ENCODE results near the gene ZCCHC14.
"Not testable (repeated sequence)": the region's sequence is repeated elsewhere in the genome, so short reads cannot be mapped to it uniquely, and the experiment has no call there.

The ZCCHC14 gene

DNA sequence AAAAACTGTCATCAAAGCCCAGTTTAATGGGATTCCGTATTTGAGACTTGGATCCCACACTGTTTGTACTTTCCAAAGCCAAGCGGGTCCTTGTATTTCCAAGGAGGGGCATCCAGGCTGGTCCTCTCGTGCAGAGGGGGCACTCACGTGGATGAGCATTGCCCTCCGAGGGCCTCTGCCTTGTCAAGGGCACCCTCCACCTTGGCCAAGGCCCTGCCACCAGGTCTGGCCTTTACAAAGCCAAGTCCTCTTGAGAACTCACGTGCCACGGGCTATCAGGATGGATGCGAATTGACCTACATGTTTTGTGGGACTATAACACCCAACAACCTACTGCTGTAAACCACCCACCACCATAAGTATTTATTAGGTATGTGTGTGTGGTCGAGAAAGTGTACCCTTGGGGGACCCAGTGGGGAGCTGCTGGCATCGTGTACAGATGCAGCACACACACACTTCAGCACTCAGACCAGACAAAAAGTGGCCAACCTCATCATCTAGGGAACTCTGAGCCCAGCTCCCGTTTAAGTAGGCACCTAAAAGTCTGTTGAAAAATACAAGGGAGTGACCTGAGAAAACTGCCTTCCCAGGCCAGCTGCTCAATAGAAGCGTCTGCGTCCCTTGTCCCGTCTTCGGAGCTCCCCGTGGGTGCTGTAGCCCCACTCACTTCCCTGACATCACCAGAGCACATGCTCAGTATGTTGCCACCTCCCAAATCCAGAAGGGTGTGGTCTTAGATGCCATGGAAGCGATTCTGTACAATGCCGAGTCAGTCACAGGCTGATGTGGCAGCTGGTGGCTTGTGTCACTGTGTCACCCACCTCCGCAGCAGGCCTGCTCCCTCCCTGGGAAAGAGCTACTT is 87.8 kb downstream of the ZCCHC14 start:
- no peak for FAIRE-seq

DNA sequence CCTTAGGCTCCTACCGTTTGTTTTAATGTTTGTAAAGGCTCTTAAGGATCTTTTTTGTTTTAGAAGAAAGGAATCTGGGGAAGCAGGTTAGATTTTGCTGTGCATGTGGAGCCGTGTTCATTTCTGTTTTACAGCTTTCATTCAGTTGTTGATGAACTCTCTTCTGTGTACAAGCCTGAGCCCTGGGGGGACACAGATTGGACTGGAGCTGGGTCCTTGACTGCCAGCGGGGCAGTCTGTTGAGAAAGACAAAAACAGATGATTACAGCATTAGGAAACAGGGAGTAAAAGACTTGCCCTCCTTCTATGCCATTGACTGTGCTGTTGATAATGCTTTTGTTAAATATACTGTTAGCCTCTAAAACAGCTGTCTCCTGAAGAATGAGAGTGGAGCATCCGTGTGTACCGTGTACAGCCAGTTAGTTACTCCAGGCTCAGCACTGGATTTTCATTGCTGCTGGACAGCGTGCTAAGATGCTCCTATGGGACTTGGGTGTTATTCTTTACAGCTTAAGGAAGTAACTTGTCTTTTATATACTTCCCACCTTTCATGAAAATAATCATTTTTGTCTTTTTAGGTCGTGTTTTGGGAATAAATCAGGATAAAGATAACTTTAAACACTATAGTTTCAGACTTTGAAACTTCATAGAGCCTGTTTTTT is 97.5 kb downstream of the ZCCHC14 start:
- no peak for FAIRE-seq

DNA sequence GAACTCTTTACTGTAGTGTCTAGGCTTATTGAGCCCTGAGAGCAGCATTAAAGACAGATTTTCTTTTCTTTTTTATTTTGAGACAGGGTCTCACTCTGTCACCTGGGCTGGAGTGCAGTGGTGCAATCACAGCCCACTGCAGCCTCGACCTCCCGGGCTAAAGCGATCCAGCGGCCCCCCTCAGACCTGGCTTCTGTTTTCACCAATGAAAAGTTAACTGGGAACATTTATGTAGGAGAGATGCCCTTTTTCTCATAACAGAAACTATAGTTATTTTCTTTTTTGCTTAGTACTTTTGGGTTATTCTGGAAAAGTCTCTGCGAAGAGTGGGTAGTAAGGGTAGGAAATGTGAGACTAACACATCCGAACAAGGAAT is 99.2 kb downstream of the ZCCHC14 start:
- FAIRE-seq: no peak

DNA sequence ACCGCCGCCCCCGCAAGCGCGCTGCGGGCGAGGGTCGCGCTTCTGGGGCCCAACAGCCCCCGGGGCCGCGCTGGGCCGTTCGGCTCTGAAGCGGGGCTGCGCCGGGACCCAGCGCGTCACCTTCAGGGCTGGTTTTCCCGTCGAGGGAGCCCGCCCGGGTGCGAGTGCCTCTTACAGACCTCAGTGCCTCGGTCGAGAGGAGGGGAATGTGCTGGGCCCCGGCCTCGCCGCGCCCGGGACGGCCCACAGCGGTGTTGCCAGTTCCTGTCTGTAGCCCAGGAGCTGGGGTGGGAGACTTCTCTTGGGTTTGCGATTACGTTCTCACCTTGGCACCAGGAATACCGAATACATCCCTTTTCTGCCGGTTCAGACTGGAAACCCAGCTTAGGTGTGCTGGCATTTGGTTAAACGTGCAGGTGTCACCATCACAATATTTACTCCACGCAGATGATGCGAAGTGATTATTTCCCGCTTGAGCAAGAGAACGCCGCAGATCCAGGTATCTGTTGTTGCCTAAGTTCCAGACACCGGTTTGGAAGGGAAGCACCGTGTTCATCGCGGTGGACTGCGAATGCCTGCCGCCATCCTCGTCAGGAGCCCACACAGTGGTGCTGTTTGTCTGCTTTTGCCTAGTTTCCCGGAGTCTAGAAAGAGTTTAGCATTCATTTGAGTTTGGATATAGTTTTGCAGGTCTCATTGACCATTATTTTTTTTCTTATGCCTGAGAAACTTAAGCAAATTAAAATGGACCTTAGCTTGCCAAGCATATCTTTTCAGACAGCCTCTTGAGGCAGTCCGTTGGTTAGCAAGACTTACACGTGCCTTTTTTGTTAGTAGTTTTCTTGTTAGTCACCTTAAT is 99.8 kb downstream of the ZCCHC14 start:
- FAIRE-seq: no peak

DNA sequence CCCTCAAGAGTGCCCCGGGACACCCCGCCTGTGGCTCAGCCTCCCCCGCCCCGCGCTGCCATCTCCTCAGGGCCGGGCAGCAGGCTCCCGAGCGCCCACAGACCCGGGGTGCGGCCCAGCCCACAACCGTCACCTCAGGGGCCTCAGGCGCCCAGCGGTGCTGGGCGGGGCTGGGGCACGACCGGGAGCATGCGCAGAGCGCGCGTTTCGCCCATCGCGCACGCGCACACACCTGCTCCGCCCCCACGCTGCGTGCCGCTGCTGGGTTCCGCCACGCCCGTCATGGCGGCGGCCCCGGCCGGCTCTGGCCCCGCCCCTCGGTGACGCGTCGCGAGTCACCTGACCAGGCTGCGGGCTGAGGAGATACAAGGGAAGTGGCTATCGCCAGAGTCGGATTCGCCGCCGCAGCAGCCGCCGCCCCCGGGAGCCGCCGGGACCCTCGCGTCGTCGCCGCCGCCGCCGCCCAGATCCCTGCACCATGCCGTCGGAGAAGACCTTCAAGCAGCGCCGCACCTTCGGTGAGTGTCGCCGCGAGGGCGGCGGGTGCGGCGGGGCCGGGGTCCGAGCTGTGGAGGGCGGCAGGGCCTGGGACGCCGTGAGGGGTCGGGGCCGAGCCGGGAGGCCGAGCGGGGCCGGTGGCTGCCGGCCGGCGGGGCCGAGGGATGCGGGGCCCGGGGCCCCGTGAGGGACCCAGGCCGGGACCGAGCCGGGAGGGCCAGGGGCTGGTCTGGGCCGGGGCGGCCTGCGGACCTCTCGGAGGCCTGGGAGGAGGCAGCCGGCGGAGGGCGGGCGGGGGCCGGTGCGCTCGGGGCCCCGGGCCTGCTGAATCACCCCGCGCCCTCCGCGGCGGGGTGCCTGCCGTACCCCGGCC is 100.6 kb downstream of the ZCCHC14 start, which contains the start of gene MAP1LC3B:
MAP1LC3B (plus strand) TSS at position 387 of the 871 bp plus-strand sequence; CDS start at position 479, 92 bp downstream.
- FAIRE-seq: no peak

DNA sequence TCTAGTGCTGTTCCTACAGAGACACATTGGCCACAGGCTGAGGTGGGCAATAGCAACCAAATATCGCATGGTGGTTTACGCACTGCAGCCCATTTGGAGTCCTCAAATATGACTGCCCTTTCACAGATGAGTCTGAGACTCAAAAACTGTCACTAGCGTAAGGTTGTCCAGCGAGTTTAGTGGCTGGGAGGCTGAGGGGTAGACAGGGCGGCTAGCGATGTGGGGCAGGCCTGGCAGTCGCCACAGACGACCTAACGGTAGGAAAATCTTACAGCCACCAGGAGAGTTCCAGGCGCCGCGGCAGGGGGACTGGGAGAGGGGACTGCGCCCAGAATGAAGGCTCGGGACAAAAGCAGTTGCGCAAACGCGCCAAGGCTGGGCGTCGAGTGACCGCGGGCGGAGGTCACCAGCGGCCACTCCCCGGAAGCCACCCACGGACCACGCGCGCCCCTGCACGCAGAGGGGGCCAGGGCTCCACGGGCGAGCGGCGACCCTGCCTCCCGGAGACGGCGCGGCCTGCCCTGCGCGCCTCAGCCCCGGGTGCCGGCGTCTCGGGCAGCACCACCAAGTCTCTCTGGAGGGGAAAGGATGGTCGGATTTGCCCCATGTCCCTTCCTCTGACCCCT is 101.4 kb downstream of the ZCCHC14 start:
- FAIRE-seq: no peak

DNA sequence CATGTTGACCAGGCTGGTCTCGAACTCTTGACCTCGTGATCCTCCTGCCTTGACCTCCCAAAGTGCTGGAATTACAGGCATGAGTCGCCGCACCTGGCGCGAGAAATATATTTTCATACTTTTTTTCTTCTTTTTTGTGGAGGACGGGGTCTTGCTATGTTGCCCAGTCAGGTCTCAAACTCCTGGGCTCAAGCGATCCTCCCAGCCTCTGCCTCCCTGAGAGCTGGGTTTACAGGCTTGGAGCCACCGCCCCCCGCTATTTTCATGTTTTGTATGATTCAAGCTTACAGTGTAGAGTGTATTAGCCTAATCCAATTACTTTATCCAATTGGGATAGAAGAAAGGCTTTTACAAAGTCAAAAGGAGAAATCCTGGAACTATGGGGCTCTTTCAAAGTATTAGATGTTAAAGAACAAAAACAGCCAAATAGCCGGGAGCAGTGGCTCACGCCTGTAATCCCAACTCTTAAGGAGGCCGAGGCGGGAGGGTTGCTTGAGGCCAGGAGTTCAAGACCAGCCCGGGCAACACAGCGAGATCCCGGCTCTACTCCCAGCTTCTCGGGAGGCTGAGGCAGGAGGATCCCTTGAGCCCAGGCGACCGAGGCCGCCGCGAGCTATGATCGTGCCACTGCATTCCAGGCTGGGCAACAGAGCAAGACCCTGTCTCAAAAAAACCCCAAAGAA is 102.0 kb downstream of the ZCCHC14 start:
- FAIRE-seq: no peak

DNA sequence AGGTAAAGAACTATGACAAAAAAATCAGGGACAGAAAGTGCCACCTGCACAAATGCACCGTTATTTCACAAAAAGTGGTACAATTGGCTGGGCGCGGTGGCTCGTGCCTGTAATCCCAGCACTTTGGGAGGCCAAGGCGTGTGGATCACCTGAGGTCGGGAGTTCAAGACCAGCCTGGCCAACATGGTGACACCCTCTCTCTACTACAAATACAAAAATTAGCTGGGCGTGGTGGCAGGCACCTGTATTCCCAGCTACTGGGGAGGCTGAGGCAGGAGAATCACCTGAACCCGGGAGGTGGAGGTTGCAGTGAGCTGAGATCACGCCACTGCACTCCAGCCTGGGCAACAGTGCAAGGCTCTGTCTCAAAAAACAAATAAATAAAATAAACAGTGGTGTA is 102.9 kb downstream of the ZCCHC14 start:
- FAIRE-seq: not testable (repeated sequence)

DNA sequence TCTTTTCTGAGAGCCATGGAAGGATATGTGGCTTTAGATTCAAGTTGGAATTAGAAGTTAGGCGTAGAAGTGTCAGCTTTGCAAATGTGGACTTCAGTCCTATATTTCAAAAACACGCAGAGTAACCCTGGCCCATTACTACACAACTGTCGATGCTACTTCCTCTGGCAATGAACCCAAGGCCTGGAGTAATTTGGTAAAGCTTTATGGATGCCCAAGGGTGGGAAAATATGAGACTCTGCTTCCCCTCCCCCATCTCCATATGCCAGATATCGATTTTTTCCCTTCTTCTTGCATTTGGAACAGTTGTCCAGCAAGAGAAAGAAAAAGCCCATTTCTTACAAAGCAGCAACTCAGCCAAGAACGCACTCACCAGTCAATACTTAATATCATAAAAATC is 103.6 kb downstream of the ZCCHC14 start:
- no peak for FAIRE-seq

DNA sequence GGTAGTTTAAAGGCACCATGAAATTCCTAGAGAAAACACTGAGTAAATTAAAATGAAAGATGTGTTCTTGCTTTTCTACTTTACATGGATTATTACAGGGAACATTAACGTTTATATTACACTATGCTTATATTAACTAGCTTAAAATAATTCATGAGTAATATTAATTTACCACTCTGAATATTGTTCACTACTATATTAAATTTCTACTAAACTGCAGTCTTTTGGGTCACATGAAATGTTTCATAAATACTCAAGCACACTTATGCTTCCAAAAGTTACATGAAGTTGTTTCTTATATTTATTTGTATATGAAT is 104.0 kb downstream of the ZCCHC14 start:
- FAIRE-seq: no peak

DNA sequence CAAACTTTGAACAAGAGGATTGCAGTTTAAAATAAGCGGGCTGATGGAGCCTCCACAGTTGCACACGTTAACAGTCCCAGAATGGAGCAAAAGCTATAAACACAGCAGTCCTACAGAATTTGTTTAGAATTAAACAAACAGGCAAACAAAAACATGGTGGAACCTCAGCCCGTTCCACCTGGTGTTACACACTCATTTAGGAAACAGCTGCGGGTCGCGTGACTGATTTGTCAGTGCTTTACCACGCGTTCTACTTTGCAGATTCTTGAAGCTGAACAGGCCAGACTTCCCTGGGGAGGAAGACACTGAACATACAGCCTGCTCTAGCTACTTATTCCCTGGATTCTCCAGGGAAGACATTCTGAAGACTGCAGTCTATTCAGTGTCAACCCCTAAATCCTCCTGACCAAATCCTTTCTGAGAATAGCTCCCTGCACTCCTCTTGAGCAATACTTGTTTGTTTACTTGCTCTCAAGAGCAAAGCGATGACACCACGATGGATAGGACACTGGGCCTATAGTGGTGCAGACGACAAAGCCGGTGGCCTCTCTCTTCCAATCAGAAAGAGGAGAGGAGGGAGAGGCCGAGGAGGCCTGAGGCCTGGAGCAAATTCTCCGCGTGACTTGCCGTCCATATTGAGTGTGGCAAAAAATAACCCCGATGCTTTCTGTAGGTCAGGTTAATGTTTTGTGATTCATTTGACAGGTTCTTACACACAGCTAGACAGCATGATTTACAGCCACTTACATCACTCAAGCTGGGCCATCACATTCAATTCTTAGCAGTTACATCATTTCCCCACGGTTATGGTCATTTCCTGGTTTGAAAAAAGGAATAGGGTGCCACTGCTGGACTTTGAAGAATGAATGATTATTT is 104.6 kb downstream of the ZCCHC14 start:
- FAIRE-seq: peak; percentile 97

DNA sequence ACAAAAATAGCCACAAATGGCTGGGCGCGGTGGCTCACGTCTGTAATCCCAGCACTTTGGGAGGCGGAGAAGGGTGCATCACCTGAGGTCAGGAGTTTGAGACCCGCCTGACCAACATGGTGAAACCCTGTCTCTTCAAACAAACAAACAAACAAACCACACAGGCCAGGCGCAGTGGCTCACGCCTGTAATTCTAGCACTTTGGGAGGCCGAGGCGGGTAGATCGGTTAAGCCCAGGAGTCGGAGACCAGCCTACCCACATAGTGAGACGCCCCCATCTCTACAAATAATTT is 108.0 kb downstream of the ZCCHC14 start:
- not testable (repeated sequence) for FAIRE-seq

DNA sequence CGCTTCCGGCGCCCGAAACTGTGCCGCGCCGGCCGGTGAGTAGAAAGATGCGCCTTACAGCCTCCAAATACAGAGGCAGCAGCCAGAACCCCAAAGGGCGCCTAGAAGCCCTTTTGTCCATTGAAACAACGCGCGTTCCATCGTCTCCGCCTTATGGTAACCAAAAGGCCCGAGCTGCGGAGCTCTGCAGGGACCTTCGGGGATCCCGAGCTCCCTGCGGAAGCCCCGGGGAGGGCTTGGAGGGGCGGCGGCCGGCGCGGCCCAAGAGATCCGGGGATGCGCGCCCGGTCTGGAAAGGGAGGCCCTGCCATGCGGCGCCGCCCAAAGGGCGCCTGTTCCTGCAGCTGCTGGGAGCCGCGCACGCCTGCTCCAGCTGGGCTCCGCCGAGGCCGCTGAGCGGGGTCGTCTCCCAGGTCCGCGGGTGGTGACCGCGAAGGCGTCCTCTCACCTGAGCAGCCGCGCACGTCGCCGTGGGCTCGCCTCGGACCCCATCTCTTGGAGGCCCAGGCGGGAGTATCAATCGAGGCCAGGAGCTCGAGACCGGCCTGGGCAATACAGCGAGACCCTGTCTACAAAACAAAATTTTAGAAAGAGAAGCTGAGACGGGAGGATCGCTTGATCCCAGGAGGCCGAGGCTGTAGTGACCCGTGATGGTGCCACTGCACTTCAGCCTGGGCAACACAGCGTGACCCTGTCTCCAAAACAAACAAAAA is 108.5 kb downstream of the ZCCHC14 start:
- no peak for FAIRE-seq

DNA sequence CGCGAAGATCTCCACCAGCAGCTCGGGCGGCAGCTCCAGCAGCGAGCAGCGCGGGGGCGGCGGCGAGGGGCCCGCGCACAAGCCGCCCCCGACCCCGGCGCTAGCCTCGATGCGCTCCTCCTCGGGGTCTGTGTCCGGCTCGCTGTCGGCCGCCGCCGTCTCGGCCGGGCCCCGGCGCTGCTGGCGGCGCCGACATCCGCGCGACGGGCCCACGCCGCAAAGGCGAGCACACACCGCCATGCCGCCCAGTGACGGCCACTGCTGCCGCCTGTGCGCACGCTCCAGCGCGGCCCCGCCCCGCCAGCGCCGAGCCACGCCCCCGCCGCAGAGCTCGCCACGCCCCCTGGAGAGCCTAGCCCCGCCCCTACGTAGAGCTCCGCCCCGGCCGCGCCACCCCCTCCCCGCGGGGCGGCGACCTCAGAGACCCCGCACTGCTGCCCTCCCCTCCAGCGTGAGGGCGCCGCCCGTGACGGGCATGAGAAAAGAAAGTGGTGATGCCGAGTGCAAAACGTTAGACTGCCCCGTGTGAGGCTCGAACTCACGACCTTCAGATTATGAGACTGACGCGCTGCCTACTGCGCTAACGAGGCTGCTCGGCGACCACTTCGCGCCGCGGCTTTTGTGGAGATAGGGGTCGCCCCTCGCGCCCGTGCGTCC is 109.2 kb downstream of the ZCCHC14 start, which contains the start of gene FBXO31:
FBXO31 (minus strand) TSS at position 272 of the 657 bp plus-strand sequence; CDS start at position 240, 32 bp downstream.
- FAIRE-seq: no peak

DNA sequence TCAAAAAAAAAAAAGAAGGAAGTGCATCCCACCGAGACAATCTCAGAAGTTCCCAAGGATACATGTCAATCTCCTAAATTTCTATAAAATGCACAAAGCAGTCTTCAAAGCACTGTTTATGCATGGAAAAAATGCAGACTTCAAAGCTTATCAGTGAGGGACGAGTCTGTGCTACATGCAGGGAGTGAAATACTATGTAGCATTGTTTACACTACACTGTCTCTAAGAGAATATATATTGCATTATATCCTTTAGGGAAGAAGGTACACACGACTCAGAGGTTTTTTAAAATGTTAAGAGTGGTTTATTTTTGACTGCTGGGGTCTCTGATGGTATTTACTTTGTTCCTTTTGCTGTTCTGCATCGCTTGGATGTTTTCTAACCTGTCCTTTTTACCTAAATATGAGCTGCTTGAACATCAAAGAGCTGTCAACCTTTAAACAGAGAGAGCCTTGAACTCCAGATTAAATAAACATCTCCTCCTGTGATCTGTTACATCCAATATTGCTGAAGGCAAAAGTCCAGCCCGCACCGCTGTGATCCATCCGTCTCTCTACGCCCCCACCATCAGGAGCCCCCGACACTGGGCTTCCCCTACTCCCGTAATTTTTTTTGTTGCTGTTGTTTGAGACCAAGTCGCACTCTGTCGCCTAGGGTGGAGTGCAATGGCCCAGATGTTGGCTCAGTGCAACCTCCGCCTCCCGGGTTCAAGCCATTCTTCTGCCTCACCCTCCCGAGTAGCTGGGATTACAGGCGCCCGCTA is 110.6 kb downstream of the ZCCHC14 start:
- FAIRE-seq: no peak

DNA sequence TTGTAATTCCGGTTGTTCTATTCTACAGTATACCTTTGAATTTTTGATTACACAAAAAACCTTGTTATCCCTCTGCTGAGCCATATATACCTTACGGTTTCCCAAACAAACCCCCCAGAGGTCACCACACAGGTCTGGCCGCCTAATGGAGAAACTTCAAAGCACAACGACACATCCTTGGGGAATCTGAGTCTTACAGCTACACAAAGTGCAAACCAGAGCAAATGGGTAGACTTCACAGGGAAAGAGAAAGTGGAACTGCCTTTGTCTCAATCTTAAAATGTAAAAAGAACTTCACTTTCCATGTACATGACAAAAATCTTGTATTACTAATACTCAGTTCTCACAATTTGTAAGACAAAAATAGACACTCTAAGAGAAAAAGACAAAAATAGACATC is 111.9 kb downstream of the ZCCHC14 start:
- FAIRE-seq: no peak

DNA sequence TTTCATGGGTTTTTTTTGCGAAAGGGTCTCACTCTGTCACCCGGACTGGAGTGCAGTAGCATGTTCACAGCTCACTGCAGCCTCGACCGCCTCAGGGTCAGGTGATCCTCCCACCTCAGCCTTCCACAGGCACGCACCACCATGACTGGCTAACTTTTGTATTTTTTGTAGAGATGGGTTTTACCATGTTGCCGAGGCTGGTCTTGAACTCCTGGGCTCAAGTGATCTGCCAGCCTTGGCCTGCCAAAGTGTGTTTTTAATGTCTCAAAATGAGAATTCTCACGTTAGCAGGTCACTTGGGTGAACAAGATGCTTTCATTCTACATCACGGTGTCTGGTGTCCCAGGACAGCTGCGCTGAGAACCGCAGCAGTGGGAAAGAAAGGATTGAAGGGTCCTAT is 112.4 kb downstream of the ZCCHC14 start:
- no peak for FAIRE-seq

DNA sequence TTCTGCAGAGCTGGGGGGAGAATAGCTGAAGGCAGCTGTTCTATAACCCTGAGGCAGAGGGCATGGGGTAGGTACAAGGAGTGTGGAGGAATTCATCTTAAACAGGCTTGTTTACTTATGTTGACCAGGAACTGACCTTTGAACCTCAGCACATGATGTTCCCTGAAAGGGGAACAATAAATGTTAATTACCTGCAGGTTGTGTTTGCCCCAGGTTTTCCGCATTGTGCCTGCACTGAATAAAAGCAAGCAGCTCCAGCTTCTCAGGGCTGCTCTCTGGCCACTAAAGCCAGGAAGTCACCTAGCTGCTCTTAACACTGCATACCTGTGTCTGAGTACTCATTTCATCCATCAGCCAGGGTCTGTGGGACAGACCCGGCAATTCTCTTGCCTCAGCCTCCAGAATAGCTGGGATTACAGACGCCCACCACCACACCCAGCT is 113.5 kb downstream of the ZCCHC14 start:
- FAIRE-seq: not testable (repeated sequence)
